NB4 (cell line): Measurements from ENCODE around the gene CGB1.

ENCODE experiments used
- DNase-seq: peaks from one replicate; pipeline ENCODE4 v3.0.0; 2010; ENCODE audit warnings: low read depth
- H3K4me3 ChIP-seq: one replicate; pipeline ENCODE4 v1.5.1; 2011; ENCODE audit warnings: mild to moderate bottlenecking, low read depth, low read length, moderate library complexity
- CTCF ChIP-seq: IDR thresholded peaks from one replicate; pipeline ENCODE4 v1.5.1; 2012; ENCODE audit warnings: low read depth, low read length
- MAX ChIP-seq: IDR thresholded peaks from 2 replicates; pipeline ENCODE4 v1.6.1; 2011; ENCODE audit warnings: low read depth, low read length
- MYC ChIP-seq: IDR thresholded peaks from 2 replicates; pipeline ENCODE4 v1.6.1; 2011; ENCODE audit warnings: low read depth, low read length
- POLR2A ChIP-seq: IDR thresholded peaks from 2 replicates; pipeline ENCODE4 v1.6.1; 2011; ENCODE audit warnings: mild to moderate bottlenecking; ENCODE audit not compliant: insufficient read length; ENCODE audit errors: extremely low read depth

The CGB1 gene

GRCh38 chr19:49009828-49010227 lies 26.9 kb downstream of the CGB1 start:
- no peak overlapping the region for H3K4me3 ChIP-seq
- TF ChIP-seq POLR2A (no peak), MAX (no peak), MYC (no peak), CTCF (no peak)
- no peak for DNase-seq

- no peak overlapping the region for H3K4me3 ChIP-seq
- DNase-seq = no peak
- TF ChIP-seq MAX (no peak), MYC (no peak), POLR2A (no peak), CTCF (no peak)
These were observed 29.8 kb downstream of the CGB1 start for GRCh38 chr19:49006905-49007304.

GRCh38 chr19:49004964-49005614 lies 31.6 kb downstream of the CGB1 start:
- no peak for DNase-seq
- H3K4me3 ChIP-seq = no peak overlapping the region
- TF ChIP-seq MYC (no peak), CTCF (no peak), MAX (no peak), POLR2A (no peak)

GRCh38 chr19:49004133-49004532 lies 32.6 kb downstream of the CGB1 start:
- no peak for TF ChIP-seq POLR2A
- no peak for TF ChIP-seq MAX
- TF ChIP-seq CTCF = no peak
- TF ChIP-seq MYC = no peak
- no peak for DNase-seq
- H3K4me3 ChIP-seq = no peak overlapping the region

- no peak overlapping the region for H3K4me3 ChIP-seq
- DNase-seq = peak; percentile 67
- peak; percentile 62 for TF ChIP-seq CTCF
- TF ChIP-seq POLR2A = no peak
These were observed 37.0 kb downstream of the CGB1 start for GRCh38 chr19:48999481-49000325.
